DOHH2 (cell line): ENCODE measurements around the gene CDCP1.

Experiments used
- EZH2phosphoT487 ChIP-seq: fragments of 200-600 bp; sonication (generic); IDR thresholded peaks from 2 replicates; pipeline ENCODE4 v1.6.1; 2017; ENCODE audit warnings: borderline replicate concordance, mild to moderate bottlenecking, antibody characterized with exemption, low read length, moderate library complexity, mixed read lengths
- TF ChIP-seq, protein P1 (sequence below): fragments of 200-600 bp; sonication (generic); IDR thresholded peaks from one replicate; pipeline ENCODE4 v1.5.1; 2014; ENCODE audit warnings: antibody characterized with exemption, mild to moderate bottlenecking, low read depth, low read length; ENCODE audit not compliant: poor library complexity, severe bottlenecking

DNA sequence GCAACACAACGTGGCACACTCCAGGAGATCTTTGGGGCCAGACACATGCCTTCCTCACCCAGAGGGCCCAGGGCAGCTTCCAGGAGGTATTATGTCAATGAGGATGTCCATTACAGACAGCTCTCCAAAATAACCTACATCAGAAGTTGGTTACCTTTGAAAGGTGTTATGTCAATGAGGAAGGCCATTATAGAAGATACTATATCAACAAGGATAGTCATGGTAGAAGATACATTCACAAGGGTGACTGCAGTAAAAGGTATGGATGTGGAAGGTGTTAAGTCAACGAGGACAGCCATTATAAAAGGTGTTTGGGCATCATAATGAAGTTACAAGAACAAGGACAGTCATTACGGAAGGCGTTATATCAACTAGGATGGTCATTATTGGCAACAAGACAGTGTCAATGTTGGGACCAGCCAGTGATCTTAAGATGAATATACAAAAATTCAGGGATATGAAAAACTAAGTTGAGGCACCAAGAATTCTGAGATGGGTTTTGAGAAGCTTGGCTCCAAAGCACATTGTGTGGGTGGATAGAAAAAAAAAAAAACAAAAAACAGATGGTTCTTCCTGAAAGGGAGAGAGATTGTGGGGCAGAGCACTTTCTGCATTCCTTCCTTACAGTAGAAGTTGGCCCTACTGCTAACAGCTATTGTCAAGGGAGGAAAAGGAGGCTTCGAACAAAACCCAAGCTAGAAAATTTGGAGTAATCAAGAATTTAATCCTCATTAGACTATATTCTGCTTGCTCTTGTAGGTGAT is 11.2 kb downstream of the CDCP1 start:
- TF ChIP-seq, protein P1, sequence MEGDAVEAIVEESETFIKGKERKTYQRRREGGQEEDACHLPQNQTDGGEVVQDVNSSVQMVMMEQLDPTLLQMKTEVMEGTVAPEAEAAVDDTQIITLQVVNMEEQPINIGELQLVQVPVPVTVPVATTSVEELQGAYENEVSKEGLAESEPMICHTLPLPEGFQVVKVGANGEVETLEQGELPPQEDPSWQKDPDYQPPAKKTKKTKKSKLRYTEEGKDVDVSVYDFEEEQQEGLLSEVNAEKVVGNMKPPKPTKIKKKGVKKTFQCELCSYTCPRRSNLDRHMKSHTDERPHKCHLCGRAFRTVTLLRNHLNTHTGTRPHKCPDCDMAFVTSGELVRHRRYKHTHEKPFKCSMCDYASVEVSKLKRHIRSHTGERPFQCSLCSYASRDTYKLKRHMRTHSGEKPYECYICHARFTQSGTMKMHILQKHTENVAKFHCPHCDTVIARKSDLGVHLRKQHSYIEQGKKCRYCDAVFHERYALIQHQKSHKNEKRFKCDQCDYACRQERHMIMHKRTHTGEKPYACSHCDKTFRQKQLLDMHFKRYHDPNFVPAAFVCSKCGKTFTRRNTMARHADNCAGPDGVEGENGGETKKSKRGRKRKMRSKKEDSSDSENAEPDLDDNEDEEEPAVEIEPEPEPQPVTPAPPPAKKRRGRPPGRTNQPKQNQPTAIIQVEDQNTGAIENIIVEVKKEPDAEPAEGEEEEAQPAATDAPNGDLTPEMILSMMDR, result no peak
- TF ChIP-seq EZH2phosphoT487, result no peak
